GM19397 (cell line): ENCODE measurements around the gene MXD3.

ENCODE experiments used
- ATAC-seq: cut with Tn5 transposase; IDR thresholded peaks from one replicate; pipeline ENCODE4 v1.9.1; 2021; ENCODE audit warnings: mild to moderate bottlenecking, moderate library complexity; ENCODE audit not compliant: unreplicated experiment

Gene MXD3

DNA sequence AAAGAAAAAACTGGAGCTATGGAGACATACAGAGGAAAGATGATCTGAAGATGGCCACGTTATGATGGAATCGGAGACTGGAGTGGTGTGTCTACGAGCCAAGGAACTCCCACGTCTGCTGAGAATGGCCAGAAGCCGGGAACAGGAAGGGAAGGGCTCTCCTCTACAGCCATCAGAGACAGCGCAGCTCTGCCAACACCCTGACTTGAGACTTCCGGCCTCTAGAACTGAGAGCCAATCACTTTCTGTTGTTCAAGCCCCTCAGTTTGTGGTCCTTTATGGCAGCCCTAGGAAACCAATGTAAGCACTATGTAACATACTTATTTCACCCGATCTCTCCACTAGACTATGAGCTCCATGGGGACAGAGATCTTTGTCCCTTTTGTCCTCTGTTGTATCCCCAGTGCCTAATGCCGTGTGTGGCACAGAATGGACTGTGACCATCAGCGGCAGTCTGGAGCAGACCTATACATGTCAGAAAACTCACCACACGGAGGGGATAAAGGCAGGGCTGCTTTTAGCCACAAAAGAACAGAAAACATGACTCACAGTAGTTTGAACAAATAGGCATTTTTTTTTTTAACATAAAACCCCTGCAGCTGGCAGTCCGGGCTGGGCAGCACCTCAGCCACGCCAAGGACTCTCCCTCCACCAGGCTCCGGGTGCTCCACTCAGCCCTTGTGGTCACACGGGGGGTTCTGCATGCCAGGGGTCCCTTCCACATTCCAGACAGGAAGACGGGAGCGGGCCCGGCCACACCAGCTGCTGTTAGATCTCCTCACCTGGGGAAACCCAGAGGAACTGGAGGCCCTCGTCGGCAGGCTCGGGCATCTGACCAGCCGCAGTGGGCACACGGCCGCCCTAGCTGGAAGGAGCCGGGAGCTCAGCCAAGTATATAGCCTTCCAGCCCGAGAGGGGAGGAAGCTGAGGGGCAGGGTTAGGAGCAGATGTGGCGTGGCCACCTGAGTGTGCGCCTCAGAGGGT, 16.1 kb upstream of the MXD3 start:
- ATAC-seq, result no peak

- ATAC-seq, result no peak
Measured at GRCh38 chr5:177325868-177326381, 14.2 kb upstream of the MXD3 start.

- no peak for ATAC-seq
Measured at GRCh38 chr5:177320879-177321278, 9.2 kb upstream of the MXD3 start.

- ATAC-seq, result no peak
Measured at GRCh38 chr5:177319913-177320588, 8.4 kb upstream of the MXD3 start.

DNA sequence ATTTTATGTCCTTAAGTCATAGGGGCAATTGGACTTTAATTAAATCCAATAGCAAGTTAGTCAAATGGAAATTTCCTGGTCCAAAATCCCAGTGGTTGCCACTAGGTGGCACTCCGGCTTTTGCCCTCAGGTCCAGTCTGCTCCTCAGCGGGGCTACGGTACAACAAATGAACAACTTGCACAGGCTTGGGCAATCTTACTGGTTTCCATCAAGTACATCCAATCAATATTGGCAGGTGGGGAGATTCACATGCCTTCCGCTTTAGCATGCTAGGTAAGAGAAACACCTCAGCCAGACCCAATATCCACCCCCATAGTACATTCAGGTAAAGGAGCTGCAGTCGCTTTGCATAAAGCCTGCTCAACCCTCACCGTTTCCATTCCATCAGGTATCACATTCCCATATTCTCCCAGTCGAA, 6.3 kb upstream of the MXD3 start:
- no peak for ATAC-seq

GRCh38 chr5:177316005-177316404, 4.3 kb upstream of the MXD3 start:
- no peak for ATAC-seq

GRCh38 chr5:177315411-177315810, 3.7 kb upstream of the MXD3 start:
- ATAC-seq, result no peak

DNA sequence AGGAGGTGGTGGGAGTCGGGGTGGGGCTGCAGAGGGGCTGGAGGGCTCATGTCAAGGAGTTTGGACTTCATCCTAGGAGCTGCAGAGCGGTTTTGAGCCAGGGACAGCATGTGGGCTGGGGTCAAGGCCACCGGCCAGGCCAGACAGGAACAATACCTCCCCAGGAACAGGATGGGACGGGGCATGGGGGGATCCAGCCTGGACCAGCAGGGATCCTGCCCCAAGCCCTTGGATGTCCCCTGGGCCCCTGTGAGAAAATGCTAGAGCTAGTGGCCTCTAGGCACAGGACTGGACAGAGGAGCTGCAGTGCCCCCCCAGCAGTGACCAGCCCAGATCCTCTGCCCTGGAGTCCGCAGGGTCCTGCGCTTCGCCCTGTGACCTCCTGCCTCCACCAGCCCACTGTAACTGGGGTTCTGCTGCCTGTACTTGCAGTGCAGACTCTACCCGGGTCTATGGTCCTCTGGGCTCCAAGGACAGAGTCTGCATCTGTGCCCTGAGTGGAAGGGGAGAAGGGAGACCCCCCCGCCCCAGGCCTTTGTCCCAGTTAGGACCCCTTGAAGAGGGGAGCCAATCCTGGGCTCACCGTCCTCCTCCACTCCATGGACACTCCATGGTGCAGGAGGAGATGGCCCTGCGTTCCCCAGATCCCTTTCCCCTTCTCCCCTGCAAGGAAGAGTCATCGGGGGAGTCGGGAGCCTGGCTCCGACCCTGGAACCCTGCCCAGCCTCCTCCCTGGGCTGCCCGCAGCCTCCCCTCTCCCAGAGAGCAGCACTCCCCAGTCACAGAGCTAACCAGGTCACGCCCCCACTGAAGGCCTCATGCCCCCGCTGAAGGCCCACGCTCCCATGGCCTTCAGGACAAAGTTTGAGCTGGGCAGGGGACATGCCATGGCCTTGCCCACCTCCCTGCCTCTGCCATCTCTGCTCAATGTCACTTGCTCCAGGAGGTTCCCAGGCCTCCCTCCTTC, 3.0 kb upstream of the MXD3 start:
- ATAC-seq, result no peak

DNA sequence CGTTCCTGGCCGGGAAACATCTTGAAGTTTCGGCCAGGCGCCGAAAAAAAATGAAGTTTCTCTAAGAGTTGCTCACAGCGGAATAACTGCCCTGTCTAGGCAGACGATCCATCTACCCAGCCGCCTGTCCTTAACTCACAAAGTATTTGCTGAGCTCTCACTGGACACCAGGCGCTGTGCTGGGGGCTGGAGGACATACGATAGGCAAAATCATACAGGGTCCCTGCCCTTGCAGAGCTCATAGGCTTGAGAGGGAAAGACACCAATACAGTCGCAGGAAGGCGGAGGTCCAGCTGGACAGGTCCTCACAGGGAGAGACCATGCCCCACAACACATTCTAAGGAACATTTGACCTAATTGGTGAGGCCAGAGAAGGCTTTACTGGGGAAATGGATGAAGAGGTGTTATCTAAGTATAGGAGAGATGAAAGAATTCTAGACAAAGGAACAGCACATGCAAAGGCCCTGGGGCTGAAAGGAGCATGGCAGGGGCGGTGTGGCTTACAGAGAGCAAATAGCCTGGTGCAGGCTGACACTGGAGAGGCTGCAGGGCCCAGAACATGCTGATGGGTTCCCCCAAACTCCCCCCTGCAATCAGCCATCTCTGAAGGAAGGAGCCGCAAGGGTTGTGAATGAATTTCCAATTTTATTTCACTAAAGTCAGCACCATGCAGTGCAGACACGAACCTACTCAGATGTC, 2.0 kb upstream of the MXD3 start:
- no peak for ATAC-seq

- peak; percentile 6 for ATAC-seq
Measured at GRCh38 chr5:177312649-177313181, 1.0 kb upstream of the MXD3 start.

DNA sequence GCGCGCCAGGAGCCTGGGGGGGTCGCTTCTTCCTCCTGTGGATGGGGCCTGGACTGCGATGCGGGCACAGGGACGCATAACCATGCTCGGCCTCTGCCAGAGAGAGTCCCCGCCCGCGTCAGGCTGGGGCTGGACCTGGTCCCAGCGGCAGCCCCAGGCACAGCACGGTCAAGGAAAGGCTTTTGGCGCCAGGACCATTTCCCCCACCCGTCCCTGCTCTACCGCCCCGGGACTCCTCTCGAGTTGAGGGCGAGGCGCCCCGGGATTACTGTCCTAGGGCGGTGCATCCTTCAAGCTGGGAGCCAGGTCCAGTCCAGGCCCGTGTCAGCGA, 341 bp downstream of the MXD3 start:
- peak; percentile 3 for ATAC-seq

DNA sequence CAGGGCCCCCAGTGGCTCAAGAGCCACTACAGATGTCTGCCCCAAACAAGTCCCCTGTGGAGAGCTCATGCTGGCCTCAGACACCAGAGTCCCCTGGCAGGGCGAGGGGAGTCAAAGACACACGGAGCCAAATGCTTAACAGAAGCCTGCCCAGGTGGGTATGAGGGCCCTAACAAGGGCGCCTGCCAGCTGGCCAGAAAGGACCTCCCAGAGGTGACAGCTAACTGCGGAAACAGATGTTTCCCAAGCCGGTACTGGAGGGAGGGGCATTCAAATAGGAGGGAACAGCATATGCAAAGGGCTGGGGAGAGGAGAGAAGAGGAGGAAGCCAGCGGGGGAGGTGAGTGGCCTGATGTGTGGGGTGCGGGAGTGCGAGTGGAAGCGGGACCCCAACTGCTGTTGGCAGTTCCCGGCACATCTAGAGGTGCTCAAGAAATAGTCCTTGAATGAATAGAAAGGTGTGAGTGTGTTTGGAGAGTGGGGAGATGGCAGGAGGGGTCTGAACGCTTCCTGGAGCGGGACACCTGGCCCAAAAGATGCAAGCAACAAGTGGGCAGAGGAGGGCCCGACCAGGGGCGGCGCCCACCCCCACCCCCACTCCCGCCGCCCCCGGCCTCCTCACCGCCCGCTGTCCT, 824 bp downstream of the MXD3 start:
- ATAC-seq, result no peak

DNA sequence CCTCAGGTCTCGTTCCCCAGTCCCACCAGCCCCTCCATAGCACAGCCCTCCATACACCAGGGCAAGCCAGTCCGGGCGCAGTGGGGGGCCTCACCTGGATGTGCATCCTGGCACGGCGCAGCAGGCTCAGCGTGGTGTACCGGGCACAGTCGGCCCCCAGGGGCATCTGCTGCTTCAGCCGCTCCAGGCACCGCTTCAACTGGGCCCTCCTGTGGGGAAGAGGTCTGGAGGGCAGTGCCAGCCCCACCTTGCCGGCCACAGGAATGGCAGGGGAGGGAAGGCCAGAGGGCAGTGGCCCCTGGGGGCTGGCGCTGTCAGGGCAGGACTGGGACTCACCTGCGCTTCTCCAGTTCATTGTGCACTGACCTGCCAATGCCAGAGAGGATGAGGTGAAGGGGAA, 1.4 kb downstream of the MXD3 start:
- ATAC-seq, result no peak

- no peak for ATAC-seq
Measured at GRCh38 chr5:177309351-177310191, 2.1 kb downstream of the MXD3 start.

DNA sequence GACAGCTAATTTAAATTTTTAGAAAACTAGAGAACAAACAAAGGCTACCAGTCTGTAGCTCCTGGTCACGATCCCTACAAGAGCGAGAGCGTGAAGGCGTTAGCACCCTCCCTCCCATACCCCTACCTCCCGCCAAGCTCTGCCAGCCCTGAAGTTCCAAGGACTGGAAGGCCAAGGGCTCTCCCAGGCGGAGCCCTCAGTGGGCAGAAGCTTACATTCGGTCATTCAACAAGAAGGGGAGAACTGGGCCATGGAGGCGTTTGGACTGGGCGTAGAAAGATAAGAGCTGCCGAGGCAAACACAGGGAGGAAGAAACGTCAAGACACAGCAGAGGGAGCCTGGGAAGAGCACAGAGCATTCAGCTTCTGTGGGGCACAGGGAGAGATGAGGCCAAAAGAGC, 3.0 kb downstream of the MXD3 start:
- no peak for ATAC-seq

DNA sequence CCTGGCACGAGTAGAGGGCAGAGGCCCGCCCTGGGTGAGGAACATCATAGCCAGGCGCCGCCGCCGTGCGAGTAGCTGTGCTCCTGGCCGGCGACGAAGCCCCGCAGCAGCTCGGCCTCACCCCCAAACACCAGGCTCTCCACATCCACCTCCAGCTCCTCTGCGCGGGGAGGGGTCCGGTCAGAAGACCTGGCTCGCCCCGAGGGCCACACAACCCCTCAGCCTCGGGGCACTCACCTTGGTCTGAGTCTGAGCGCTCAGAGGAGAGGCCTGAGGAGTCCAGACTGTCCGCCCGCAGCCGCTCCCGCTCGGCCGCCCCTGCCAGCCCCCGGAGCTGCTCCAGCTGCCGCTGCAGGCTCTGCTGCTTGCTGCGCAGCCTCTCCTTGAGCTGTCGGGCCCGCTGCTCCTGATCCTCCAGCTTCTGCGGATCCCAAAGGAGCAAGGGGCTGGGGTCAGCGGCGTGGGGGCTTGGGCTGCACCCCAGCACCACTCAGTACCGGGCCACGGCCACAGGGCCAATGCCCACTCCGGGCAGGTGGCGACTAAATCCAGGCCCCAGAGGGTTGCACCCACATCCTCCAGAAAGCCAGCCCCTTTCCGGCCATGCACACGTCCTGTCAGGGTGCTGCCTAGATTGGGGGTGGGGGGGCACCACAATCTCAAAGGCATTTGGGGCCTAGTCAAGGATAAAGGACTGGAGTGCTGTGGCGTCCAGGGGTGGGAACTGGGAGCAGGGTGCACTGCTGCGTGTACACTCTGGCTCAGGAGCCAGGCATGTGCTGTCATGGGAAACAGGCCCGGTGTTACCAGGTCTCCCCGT, 3.9 kb downstream of the MXD3 start:
- ATAC-seq, result no peak

DNA sequence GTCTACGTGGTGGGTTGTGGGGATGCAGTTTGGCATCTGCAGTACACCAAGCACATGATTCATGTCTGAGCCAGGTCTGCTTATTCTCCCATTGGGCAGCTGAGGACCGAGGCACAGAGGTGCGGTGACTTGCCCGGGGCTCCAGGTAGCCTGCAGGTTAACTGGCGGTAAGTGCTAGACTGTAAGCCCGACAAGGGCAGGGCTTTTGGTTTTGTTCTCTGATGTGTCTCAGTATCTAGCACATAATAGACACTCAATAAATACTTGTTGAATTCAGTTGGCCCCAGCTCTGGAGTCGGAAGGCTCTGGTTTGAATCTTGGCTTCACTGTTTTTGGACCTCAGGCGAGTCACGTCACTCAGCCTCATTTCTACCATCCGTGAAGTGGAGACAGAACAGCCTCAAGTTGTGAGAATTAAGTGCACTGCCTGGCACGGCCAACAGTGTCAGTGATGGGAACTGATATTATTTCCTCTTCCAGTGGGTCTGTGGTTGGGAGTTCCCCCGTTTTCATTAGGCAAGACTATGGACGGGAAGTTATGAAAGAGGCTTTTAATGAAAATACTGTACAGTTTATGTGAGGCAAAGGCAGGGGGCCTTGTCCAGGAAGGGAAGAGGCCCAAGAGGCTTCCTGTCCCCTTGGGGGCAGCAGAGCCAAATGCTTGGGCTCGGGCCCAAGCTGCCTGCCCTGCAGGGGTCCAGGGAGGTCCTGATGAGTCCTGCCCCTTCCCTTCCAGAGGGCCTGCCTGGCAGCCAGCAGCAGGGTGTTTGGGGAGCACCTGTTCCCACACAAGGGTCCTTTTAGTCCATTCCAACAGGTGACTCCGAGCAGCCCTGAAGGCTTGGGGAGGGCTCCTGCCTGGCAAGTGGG, 4.8 kb downstream of the MXD3 start:
- no peak for ATAC-seq
